Motor neuron (in vitro differentiated cells): Measurements from ENCODE around the gene DLGAP1. TPM values are rescaled to one million over a fixed set of nuclear protein-coding genes. Genes with fewer than 3 reads are reported as not detected.

Experiments
- ATAC-seq, 8 experiments: fragments of 200-7000 bp; cut with Tn5 transposase; replicated peaks in 6 of 8; 2 replicates each; pipeline ENCODE4 v1.8.0; 2021; ENCODE audit warnings: mild to moderate bottlenecking in 8 of 8, moderate library complexity in 8 of 8
- H3K27ac ChIP-seq, 2 donors: fragments of 250-450 bp; sonication (Bioruptor Pico); 2 replicates each; pipeline ENCODE4 v1.9.0; 2021; ENCODE audit warnings: antibody characterized with exemption in 2 of 2, mild to moderate bottlenecking in 2 of 2, moderate library complexity in 1 of 2
- H3K4me1 ChIP-seq, 2 donors: fragments of 250-450 bp; sonication (Bioruptor Pico); replicated peaks in 1 of 2; 2 replicates each; pipeline ENCODE4 v1.6.1; 2021; ENCODE audit warnings: antibody characterized with exemption in 2 of 2, mild to moderate bottlenecking in 2 of 2, moderate library complexity in 1 of 2
- H3K4me3 ChIP-seq, 5 donors: fragments of 250-450 bp; sonication (Bioruptor Pico); 2 replicates each; pipeline ENCODE4 v1.9.0; 2021; ENCODE audit warnings: antibody characterized with exemption in 5 of 5, mild to moderate bottlenecking in 5 of 5, moderate library complexity in 4 of 5
- WGBS, 10 experiments: fragments of 450-650 bp; shearing (Covaris generic); methylation state at CpG; one replicate each; pipeline ENCODE4 v1.0.0; 2022; 5-methylcytosine and 5-hydroxymethylcytosine counted together
- in situ Hi-C, 9 experiments: fragments of 400-800 bp; cut with MboI; loops; one replicate each; pipeline ENCODE4 v1.15.0; 2021; ENCODE audit warnings: low sequenced_read_pairs in 9 of 9, low pct_unique_long_range_greater_than_20kb in 2 of 9; ENCODE audit not compliant: unreplicated experiment in 9 of 9
- total RNA-seq, 8 experiments: library from RNA; unstranded; fragments of 300-600 nt; gene quantifications; 2 replicates each; pipeline versions ENCODE4 v1.2.3 to v1.2.4, GENCODE V29; 2022

DLGAP1 gene
- total RNA-seq, 8 experiments from 2014 or later: 0.36 to 38.2 (median 16.6) TPM

- peak in 5 of 8 experiments; percentile 70 to 73 (median 71) for ATAC-seq
- WGBS, 10 experiments: 15 to 64% (median 22%) methylated on average over 4 to 12 of the region's 12 CpGs; no CpG with 5 or more reads in 1 of the 10 experiments
- in situ Hi-C loops: loop anchor here in 5 of 9 experiments (25.0 kb wide), 2 partner anchors 230 to 955 kb away; no protein-coding TSS in a partner anchor
Measured at GRCh38 chr18:4107049-4107467, 348.0 kb downstream of the DLGAP1 start.

GRCh38 chr18:4106407-4107033, 348.6 kb downstream of the DLGAP1 start:
- in situ Hi-C loops: loop anchor here in 5 of 9 experiments (25.0 kb wide), 2 partner anchors 231 to 956 kb away; no protein-coding TSS in a partner anchor
- peak overlapping the region in 1 of 2 donors; percentile 65 for H3K27ac ChIP-seq

More at GRCh38 chr18:4107049-4107467, 348.0 kb downstream of the DLGAP1 start:
- Histone ChIP-seq H3K4me1 (peaks cover 8 to 15% of the 10 kb centered on the region in 2 donors), H3K27ac (peak overlapping the region; percentile 20 to 65), H3K4me3 (peak overlapping the region in 2 of 5 donors; percentile 14 to 15)

GRCh38 chr18:4102901-4103300, 352.2 kb downstream of the DLGAP1 start:
- in situ Hi-C loops: loop anchor here in 5 of 9 experiments (25.0 kb wide), 2 partner anchors 234 to 959 kb away; no protein-coding TSS in a partner anchor

More at GRCh38 chr18:4106407-4107033, 348.6 kb downstream of the DLGAP1 start:
- ATAC-seq: peak; percentile 52 to 82 (median 60)
- WGBS, 10 experiments: 4 to 56% (median 37%) methylated on average over 3 to 12 of the region's 13 CpGs
- H3K4me1 ChIP-seq: peaks cover 8 to 15% of the 10 kb centered on the region in 2 donors
- peak overlapping the region in 2 of 5 donors; percentile 14 to 15 for H3K4me3 ChIP-seq

GRCh38 chr18:4101009-4101408, 354.1 kb downstream of the DLGAP1 start:
- WGBS, 10 experiments: 28 to 100% (median 68%) methylated on average over 2 to 5 of the region's 5 CpGs; no CpG with 5 or more reads in 2 of the 10 experiments
- H3K27ac ChIP-seq: no peak overlapping the region
- H3K4me1 ChIP-seq: no peaks in the 10 kb centered on the region
- no peak overlapping the region for H3K4me3 ChIP-seq
- in situ Hi-C loops: loop anchor here in 5 of 9 experiments (25.0 kb wide), 2 partner anchors 236 to 961 kb away; no protein-coding TSS in a partner anchor
- no peak for ATAC-seq

More at GRCh38 chr18:4102901-4103300, 352.2 kb downstream of the DLGAP1 start:
- Histone ChIP-seq H3K4me1 (peaks cover 8 to 12% of the 10 kb centered on the region in 2 donors), H3K27ac (no peak overlapping the region), H3K4me3 (no peak overlapping the region)
- ATAC-seq: no peak
- WGBS, 10 experiments: 50 to 100% (median 92%) methylated on average over 1 of the region's 1 CpG; no CpG with 5 or more reads in 1 of the 10 experiments

- Histone ChIP-seq H3K4me1 (peaks cover 2 to 6% of the 10 kb centered on the region in 2 donors), H3K27ac (no peak overlapping the region), H3K4me3 (no peak overlapping the region)
- in situ Hi-C loops: no loop called here
- peak in 1 of 8 experiments; percentile 31 for ATAC-seq
- WGBS, 10 experiments: 8 to 100% (median 82%) methylated on average over 1 to 4 of the region's 4 CpGs; no CpG with 5 or more reads in 1 of the 10 experiments
Measured at GRCh38 chr18:4096486-4096885, 358.6 kb downstream of the DLGAP1 start.

- no peak overlapping the region for H3K27ac ChIP-seq
- peaks cover 2 to 6% of the 10 kb centered on the region in 2 donors for H3K4me1 ChIP-seq
- no peak for ATAC-seq
- no peak overlapping the region for H3K4me3 ChIP-seq
- in situ Hi-C loops: no loop called here
- 0 to 43% (median 20%) methylated on average over 2 of the region's 2 CpGs; no CpG with 5 or more reads in 1 of the 10 experiments for WGBS, 10 experiments
Measured at GRCh38 chr18:4093676-4094075, 361.4 kb downstream of the DLGAP1 start.

GRCh38 chr18:4084382-4084900, 370.7 kb downstream of the DLGAP1 start:
- 0 to 71% (median 5%) methylated on average over 1 to 3 of the region's 3 CpGs for WGBS, 10 experiments

GRCh38 chr18:4078246-4078645, 376.9 kb downstream of the DLGAP1 start:
- in situ Hi-C loops: no loop called here
- Histone ChIP-seq H3K4me3 (no peak overlapping the region), H3K4me1 (peaks cover 30 to 32% of the 10 kb centered on the region in 2 donors), H3K27ac (peak overlapping the region in 1 of 2 donors; percentile 7)
- peak in 5 of 8 experiments; percentile 73 to 85 (median 81) for ATAC-seq
- WGBS, 10 experiments: 0 to 58% (median 11%) methylated on average over 1 to 4 of the region's 4 CpGs; no CpG with 5 or more reads in 2 of the 10 experiments

More at GRCh38 chr18:4084382-4084900, 370.7 kb downstream of the DLGAP1 start:
- H3K4me3 ChIP-seq: no peak overlapping the region
- in situ Hi-C loops: no loop called here
- no peak overlapping the region for H3K27ac ChIP-seq
- peak in 3 of 8 experiments; percentile 51 to 53 (median 53) for ATAC-seq
- peaks cover 21 to 23% of the 10 kb centered on the region in 2 donors for H3K4me1 ChIP-seq

- peak in 7 of 8 experiments; percentile 20 to 92 (median 70) for ATAC-seq
- Histone ChIP-seq H3K4me3 (no peak overlapping the region), H3K27ac (peak overlapping the region in 1 of 2 donors; percentile 34), H3K4me1 (peaks cover 30 to 32% of the 10 kb centered on the region in 2 donors)
- in situ Hi-C loops: no loop called here
- WGBS, 10 experiments: 0 to 42% (median 11%) methylated on average over 1 to 2 of the region's 2 CpGs; no CpG with 5 or more reads in 2 of the 10 experiments
Measured at GRCh38 chr18:4077721-4078120, 377.4 kb downstream of the DLGAP1 start.

- Histone ChIP-seq H3K4me3 (no peak overlapping the region), H3K4me1 (peaks cover 30 to 32% of the 10 kb centered on the region in 2 donors), H3K27ac (peak overlapping the region in 1 of 2 donors; percentile 34)
- peak in 1 of 8 experiments; percentile 12 for ATAC-seq
- 0 to 40% (median 20%) methylated on average over 1 of the region's 2 CpGs; no CpG with 5 or more reads in 7 of the 10 experiments for WGBS, 10 experiments
- in situ Hi-C loops: no loop called here
Measured at GRCh38 chr18:4077204-4077603, 377.9 kb downstream of the DLGAP1 start.

GRCh38 chr18:4074647-4075046, 380.5 kb downstream of the DLGAP1 start:
- Histone ChIP-seq H3K27ac (no peak overlapping the region), H3K4me3 (no peak overlapping the region), H3K4me1 (peaks cover 23% of the 10 kb centered on the region in 2 donors)
- peak in 3 of 8 experiments; percentile 47 to 94 (median 92) for ATAC-seq
- WGBS, 10 experiments: 33 to 100% (median 90%) methylated on average over 3 of the region's 3 CpGs
- in situ Hi-C loops: no loop called here

GRCh38 chr18:4069183-4069582, 385.9 kb downstream of the DLGAP1 start:
- WGBS, 10 experiments: 37 to 100% (median 67%) methylated on average over 1 to 6 of the region's 6 CpGs; no CpG with 5 or more reads in 3 of the 10 experiments
- in situ Hi-C loops: no loop called here

More at GRCh38 chr18:4069183-4069582, 385.9 kb downstream of the DLGAP1 start:
- H3K4me1 ChIP-seq: no peaks in the 10 kb centered on the region
- no peak overlapping the region for H3K27ac ChIP-seq
- ATAC-seq: no peak
- H3K4me3 ChIP-seq: no peak overlapping the region
